Aorta (tissue), 5 donors: ENCODE measurements around the gene GALT. TPM values are rescaled to one million over a fixed set of nuclear protein-coding genes. Genes with fewer than 3 reads are reported as not detected.
"Not testable (repeated sequence)": the region's sequence is repeated elsewhere in the genome, so short reads cannot be mapped to it uniquely, and the experiment has no call there.

ENCODE experiments used
- ATAC-seq: fragments of 200-7000 bp; cut with Tn5 transposase; one replicate; pipeline ENCODE4 v1.9.1; 2022; ENCODE audit warnings: moderate library complexity; ENCODE audit not compliant: low FRiP score
- DNase-seq, 2 donors: peaks; one replicate each; pipeline ENCODE4 v3.0.0-alpha.2; 2020
- H3K27ac ChIP-seq, 2 donors: one replicate each; pipeline ENCODE4 v1.5.1; 2013; ENCODE audit warnings: low read length in 2 of 2, mild to moderate bottlenecking in 2 of 2, moderate library complexity in 2 of 2, control low read depth in 1 of 2, inconsistent platforms in 1 of 2, low read depth in 1 of 2
- H3K27me3 ChIP-seq, 2 donors: one replicate each; pipeline ENCODE4 v1.6.1; 2013; ENCODE audit warnings: control low read depth in 1 of 2, low read length in 1 of 2, mild to moderate bottlenecking in 1 of 2, moderate library complexity in 1 of 2; ENCODE audit not compliant: insufficient read depth in 2 of 2, control insufficient read depth in 1 of 2
- H3K36me3 ChIP-seq, 2 donors: one replicate each; pipeline ENCODE4 v1.6.1; 2013; ENCODE audit warnings: control low read depth in 1 of 2, low read length in 1 of 2, mild to moderate bottlenecking in 1 of 2; ENCODE audit not compliant: insufficient read depth in 2 of 2, control insufficient read depth in 1 of 2
- H3K4me1 ChIP-seq, 2 donors: one replicate each; pipeline ENCODE4 v1.6.1; 2013; ENCODE audit warnings: low read length in 2 of 2, control low read depth in 1 of 2, mild to moderate bottlenecking in 1 of 2, moderate library complexity in 1 of 2; ENCODE audit not compliant: insufficient read depth in 2 of 2, control insufficient read depth in 1 of 2
- H3K4me3 ChIP-seq, 2 donors: one replicate each; pipeline ENCODE4 v1.5.1; 2013; ENCODE audit warnings: low read length in 2 of 2, control low read depth in 1 of 2, mild to moderate bottlenecking in 1 of 2
- H3K9me3 ChIP-seq: one replicate; pipeline ENCODE4 v1.6.1; 2013; ENCODE audit warnings: mild to moderate bottlenecking, low read length; ENCODE audit not compliant: control insufficient read depth
- WGBS, 2 donors: extraction: QIAGEN DNeasy Blood & Tissue Kit; methylation state at CpG; one replicate each; pipeline ENCODE4 v1.1.7; 2013; 5-methylcytosine and 5-hydroxymethylcytosine counted together
- intact Hi-C, 2 donors: fragments of 100-400 bp; cut with DNase I; formaldehyde crosslinking; loops; one replicate each; pipeline versions ENCODE4 v1.14.2 to v1.15.0; 2022
- polyA plus RNA-seq, 2 donors: library from polyadenylated mRNA; stranded (reverse); fragments of 200-250 nt; gene quantifications; one replicate each; pipeline ENCODE4 v1.2.3, GENCODE V29; 2013
- total RNA-seq, 2 donors: library from RNA; stranded (reverse); fragmentation: NEBNext Ultra II Directional; extraction: Animal tissue kit (Norgen Biotek cat#: 25700); gene quantifications; one replicate each; pipeline ENCODE4 v1.2.1, GENCODE V29; 2021
- donor health status: healthy with polysubstance abuse.
- donor health status: Bipolar disorder and iron deficiency.
- donor health status: DM: no; HTN: no; CAD: no.
- donor health status: DM: no; HTN: no; CAD: no.
- donor health status: DM: yes; HTN: yes; CAD: no.

The GALT gene
- total and polyA plus RNA-seq, 4 donors = 27.2 to 98.1 (median 40.1) TPM

DNA sequence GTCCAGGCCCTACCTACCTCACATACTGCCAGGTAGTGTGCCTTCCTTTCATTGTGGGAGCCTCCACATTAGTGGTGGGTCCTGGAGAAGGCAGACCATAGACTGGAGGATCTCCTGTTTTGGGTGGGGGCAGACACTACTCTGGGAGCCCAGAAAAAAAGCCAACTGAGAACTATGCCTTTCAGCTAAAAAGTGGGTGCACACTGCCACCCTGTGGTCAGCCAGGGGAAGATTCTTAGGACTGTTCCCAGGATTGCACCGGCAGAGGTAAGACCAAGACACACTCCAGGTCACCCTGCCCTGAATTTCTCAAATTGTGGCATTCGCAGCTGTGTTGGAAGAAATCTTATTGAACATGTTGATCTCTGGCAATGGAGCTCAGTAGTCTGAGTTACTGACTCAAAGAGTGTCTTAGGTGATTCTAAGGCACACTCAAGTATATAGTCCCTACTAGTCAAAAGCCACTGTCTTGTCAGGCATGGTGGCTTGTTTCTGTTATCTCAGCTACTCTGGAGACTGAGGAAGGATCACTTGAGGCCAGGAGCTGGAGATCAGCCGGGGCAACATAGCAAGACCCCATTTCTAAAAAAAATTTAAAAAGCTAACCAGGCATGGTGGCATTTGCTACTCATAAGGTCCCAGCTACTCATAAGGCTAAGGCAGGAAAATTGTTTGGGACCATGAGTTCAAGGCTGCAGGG lies 12.5 kb upstream of the GALT start:
- 20 to 21% methylated on average over 3 of the region's 3 CpGs for WGBS, 2 donors
- H3K9me3 ChIP-seq = no peaks in the 10 kb centered on the region
- DNase-seq (peak; percentile 76 to 85), ATAC-seq (peak; percentile 62)
- no peaks in the 10 kb centered on the region for H3K27me3 ChIP-seq
- no peaks in the 10 kb centered on the region for H3K4me1 ChIP-seq
- no peaks in the 10 kb centered on the region for H3K36me3 ChIP-seq
- intact Hi-C loops = loop anchor here in 1 of 2 donors (2.0 kb wide), 1 partner anchor 21 kb away; the partner anchor contains the start of gene RPP25L
- no peak overlapping the region for H3K27ac ChIP-seq
- H3K4me3 ChIP-seq = no peak overlapping the region

GRCh38 chr9:34634551-34635248 lies 11.8 kb upstream of the GALT start:
- 58 to 69% methylated on average over 3 of the region's 3 CpGs for WGBS, 2 donors
- Histone ChIP-seq H3K27ac (no peak overlapping the region), H3K4me3 (no peak overlapping the region), H3K36me3 (no peaks in the 10 kb centered on the region), H3K9me3 (no peaks in the 10 kb centered on the region), H3K4me1 (no peaks in the 10 kb centered on the region), H3K27me3 (no peaks in the 10 kb centered on the region)
- DNase-seq (no peak), ATAC-seq (no peak)
- intact Hi-C loops = loop anchor here in 1 of 2 donors (5.0 kb wide), 1 partner anchor 68 kb away; no protein-coding TSS in a partner anchor

- Histone ChIP-seq H3K27ac (no peak overlapping the region), H3K4me3 (no peak overlapping the region), H3K36me3 (no peaks in the 10 kb centered on the region), H3K4me1 (no peaks in the 10 kb centered on the region), H3K9me3 (no peaks in the 10 kb centered on the region), H3K27me3 (no peaks in the 10 kb centered on the region)
- no peak for DNase-seq
- intact Hi-C loops = loop anchor here in 1 of 2 donors (5.0 kb wide), 1 partner anchor 67 kb away; no protein-coding TSS in a partner anchor
- 90% methylated on average over 14 of the region's 14 CpGs for WGBS, 2 donors
- ATAC-seq = no peak
Measured at GRCh38 chr9:34635556-34635955, 10.9 kb upstream of the GALT start.

- intact Hi-C loops = loop anchor here in 1 of 2 donors (5.0 kb wide), 1 partner anchor 65 kb away; no protein-coding TSS in a partner anchor
- no peak overlapping the region for H3K27ac ChIP-seq
- no peaks in the 10 kb centered on the region for H3K27me3 ChIP-seq
- no peaks in the 10 kb centered on the region for H3K4me1 ChIP-seq
- peak; percentile 67 to 87 for DNase-seq
- peak overlapping the region in 1 of 2 donors; percentile 19 for H3K4me3 ChIP-seq
- no peaks in the 10 kb centered on the region for H3K9me3 ChIP-seq
- 6 to 8% methylated on average over 22 to 23 of the region's 23 CpGs for WGBS, 2 donors
- no peak for ATAC-seq
- no peaks in the 10 kb centered on the region for H3K36me3 ChIP-seq
Measured at GRCh38 chr9:34636791-34637355, 9.6 kb upstream of the GALT start.

- DNase-seq = peak; percentile 97 to 98
- H3K9me3 ChIP-seq = no peaks in the 10 kb centered on the region
- H3K27me3 ChIP-seq = no peaks in the 10 kb centered on the region
- H3K4me3 ChIP-seq = peak within 1 kb of the TSS; percentile 19 to 49
- no peaks in the 10 kb centered on the region for H3K36me3 ChIP-seq
- intact Hi-C loops = loop anchor here in 1 of 2 donors (5.0 kb wide), 1 partner anchor 65 kb away; no protein-coding TSS in a partner anchor
- WGBS, 2 donors = 0 to 1% methylated on average over 69 to 74 of the region's 74 CpGs
- no peaks in the 10 kb centered on the region for H3K4me1 ChIP-seq
- peak; percentile 98 for ATAC-seq
- H3K27ac ChIP-seq = peak within 1 kb of the TSS; percentile 6 to 30
Measured at GRCh38 chr9:34637356-34638137, 8.9 kb upstream of the GALT start, which contains the start of gene SIGMAR1. SIGMAR1 (minus strand) TSS chr9:34637787; CDS start chr9:34637697, 90 bp downstream.

DNA sequence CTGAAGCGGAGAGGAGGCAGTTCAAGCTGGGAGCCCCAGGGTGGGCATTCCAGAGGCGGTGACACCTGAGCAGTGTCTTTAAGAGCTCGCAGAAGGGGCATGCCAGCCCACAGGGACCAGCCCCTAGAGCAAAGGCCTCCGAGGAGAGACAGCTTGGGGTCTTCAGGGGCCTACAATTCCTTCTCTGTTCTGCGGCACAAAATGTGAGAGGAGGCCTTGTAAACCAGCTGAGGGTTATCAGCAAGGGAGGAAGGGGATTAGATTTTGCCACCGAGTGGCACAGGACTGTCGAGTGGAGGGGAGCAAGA lies 8.4 kb upstream of the GALT start:
- intact Hi-C loops = loop anchor here in 1 of 2 donors (5.0 kb wide), 1 partner anchor 64 kb away; no protein-coding TSS in a partner anchor
- H3K4me3 ChIP-seq = peak overlapping the region; percentile 17 to 49
- no peaks in the 10 kb centered on the region for H3K36me3 ChIP-seq
- no peaks in the 10 kb centered on the region for H3K9me3 ChIP-seq
- H3K4me1 ChIP-seq = no peaks in the 10 kb centered on the region
- no peaks in the 10 kb centered on the region for H3K27me3 ChIP-seq
- WGBS, 2 donors = 8 to 13% methylated on average over 7 of the region's 7 CpGs
- H3K27ac ChIP-seq = peak overlapping the region; percentile 6 to 26
- ATAC-seq (no peak), DNase-seq (no peak)

DNA sequence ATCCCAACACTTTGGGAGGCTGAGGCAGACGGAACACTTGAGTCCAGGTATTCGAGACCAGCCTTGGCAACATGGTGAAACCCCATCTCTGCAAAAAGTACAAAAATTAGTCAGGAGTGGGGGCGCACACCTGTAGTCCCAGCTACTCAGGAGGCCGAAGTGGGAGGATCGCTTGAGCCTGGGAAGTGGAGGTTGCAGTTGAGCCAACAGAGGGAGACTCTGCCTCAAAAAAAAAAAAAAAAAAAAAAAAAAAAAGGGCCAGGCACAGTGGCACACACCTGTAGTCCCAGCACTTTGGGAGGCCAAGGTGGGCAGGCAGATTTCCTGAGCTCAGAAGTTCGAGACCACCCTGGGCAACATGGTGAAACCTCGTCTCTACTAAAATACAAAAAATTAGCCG lies 7.2 kb upstream of the GALT start:
- H3K27me3 ChIP-seq, H3K27ac ChIP-seq, H3K4me3 ChIP-seq, DNase-seq, ATAC-seq, H3K4me1 ChIP-seq, H3K9me3 ChIP-seq, H3K36me3 ChIP-seq: not testable (repeated sequence)
- 89 to 92% methylated on average over 8 of the region's 8 CpGs for WGBS, 2 donors
- intact Hi-C loops = loop anchor here in 1 of 2 donors (5.0 kb wide), 1 partner anchor 63 kb away; no protein-coding TSS in a partner anchor

GRCh38 chr9:34642679-34643078 lies 3.8 kb upstream of the GALT start:
- Histone ChIP-seq H3K36me3 (no peaks in the 10 kb centered on the region), H3K27me3 (no peaks in the 10 kb centered on the region), H3K4me1 (no peaks in the 10 kb centered on the region), H3K27ac (no peak overlapping the region), H3K4me3 (no peak overlapping the region), H3K9me3 (no peaks in the 10 kb centered on the region)
- DNase-seq (no peak), ATAC-seq (no peak)
- 97 to 100% methylated on average over 1 of the region's 1 CpG for WGBS, 2 donors
- intact Hi-C loops = no loop called here
